VCaP (cell line): ENCODE results near the gene ZNF644.
"Not testable (repeated sequence)": the region's sequence is repeated elsewhere in the genome, so short reads cannot be mapped to it uniquely, and the experiment has no call there.

ENCODE experiments used
- H3K27ac ChIP-seq: fragments of 450-650 bp; 2 replicates; pipeline ENCODE4 v1.5.1; 2017
- TF ChIP-seq, protein P1 (sequence below): fragments of 450-650 bp; conservative IDR thresholded peaks from 2 replicates; pipeline ENCODE4 v1.5.1; 2017; ENCODE audit warnings: mild to moderate bottlenecking, moderate library complexity

The ZNF644 gene

DNA sequence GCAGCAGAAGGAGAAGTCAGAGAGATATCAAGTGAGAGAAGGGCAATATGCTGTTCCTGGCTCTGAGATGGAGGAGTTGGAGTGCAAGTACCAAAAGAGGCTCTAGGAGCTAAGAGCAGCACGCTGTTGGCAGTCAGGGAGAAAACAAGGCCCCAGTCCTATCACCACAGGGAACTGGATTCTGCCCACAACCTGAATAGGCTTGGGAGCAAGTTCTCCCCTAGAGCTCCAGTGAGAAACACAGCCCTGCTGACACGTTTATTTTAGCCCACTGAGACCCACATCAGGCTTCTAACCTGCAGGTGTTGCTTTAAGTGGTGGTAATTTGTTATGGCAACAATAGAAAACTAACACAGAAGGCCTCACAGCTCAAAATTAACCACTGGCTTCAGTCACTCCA lies 31.8 kb upstream of the ZNF644 start:
- TF ChIP-seq, protein P1, sequence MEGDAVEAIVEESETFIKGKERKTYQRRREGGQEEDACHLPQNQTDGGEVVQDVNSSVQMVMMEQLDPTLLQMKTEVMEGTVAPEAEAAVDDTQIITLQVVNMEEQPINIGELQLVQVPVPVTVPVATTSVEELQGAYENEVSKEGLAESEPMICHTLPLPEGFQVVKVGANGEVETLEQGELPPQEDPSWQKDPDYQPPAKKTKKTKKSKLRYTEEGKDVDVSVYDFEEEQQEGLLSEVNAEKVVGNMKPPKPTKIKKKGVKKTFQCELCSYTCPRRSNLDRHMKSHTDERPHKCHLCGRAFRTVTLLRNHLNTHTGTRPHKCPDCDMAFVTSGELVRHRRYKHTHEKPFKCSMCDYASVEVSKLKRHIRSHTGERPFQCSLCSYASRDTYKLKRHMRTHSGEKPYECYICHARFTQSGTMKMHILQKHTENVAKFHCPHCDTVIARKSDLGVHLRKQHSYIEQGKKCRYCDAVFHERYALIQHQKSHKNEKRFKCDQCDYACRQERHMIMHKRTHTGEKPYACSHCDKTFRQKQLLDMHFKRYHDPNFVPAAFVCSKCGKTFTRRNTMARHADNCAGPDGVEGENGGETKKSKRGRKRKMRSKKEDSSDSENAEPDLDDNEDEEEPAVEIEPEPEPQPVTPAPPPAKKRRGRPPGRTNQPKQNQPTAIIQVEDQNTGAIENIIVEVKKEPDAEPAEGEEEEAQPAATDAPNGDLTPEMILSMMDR = no peak
- H3K27ac ChIP-seq = no peak overlapping the region

DNA sequence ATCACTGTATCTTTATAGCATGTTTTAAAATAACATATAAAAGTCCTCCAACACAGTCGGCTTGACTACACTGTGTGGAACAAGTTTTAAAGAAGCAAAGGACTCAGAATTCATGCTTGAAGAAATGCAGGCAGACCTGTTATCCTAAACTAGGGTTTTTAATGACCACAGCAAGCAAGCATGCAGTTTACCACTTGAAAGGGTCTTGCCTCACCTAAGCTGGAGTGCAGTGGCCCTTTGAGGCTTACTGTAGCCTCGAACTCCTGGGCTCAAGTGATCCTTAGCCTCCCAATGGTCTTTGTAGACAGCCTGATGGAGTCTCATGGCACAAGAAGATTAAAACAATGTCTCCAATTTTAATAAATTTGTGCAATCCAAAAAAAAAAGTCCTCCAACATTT lies 27.7 kb upstream of the ZNF644 start:
- not testable (repeated sequence) for H3K27ac ChIP-seq

DNA sequence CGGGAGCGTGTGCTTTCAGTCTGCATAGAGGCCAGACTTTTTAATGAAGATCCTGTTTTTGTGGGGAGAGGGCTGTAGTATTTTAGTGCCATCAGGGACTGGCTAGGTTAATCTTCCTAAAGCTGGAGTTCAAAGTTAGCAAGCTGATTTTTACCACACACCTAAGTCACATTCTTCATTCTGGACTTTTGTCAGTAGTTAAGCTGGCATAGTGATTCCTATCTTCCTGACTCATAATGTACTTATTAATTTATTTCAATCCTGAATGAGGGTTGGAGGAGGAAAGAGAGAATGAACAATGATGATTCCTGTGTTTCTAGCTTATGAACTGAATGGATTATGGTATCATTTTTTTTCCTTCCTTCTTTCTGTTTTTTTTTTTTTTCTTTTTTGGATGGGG lies 24.9 kb upstream of the ZNF644 start:
- no peak overlapping the region for H3K27ac ChIP-seq
- TF ChIP-seq, protein P1 = no peak

DNA sequence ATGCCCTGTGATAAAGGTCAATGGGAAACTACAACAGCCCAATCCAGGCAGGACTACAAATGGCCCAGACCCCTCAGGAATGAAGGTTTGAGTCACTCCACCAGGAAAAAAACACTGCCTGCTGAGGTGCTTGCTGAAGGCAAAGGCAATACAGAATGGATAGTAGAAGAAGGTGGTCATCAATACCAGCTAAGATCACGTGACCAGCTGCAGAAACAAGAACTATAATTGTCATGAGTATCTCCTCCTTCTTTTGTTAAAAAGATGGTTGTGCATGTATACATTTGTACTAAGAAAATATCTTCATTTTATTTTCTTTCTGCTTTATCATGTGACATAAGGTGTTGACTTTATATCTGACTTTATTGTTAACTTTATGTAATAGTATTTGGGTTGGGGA lies 23.4 kb upstream of the ZNF644 start:
- H3K27ac ChIP-seq = no peak overlapping the region
- TF ChIP-seq, protein P1 = no peak

DNA sequence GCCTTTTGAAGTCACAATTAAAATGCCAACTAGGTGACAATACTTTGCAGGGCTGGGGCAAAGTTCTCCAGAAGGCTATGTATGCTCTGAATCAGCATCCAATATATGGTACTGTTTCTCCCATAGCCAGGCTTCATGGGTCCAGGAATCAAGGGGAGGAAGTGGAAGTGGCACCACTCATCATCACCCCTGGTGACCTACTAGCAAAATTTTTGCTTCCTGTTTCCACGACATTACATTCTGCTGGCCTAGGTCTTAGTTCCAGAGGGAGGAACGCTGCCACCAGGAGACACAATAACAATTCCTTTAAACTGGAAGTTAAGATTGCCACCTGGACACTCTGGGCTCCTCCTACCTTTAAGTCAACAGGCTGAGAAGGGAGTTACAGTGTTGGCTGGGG lies 22.9 kb upstream of the ZNF644 start:
- not testable (repeated sequence) for H3K27ac ChIP-seq

DNA sequence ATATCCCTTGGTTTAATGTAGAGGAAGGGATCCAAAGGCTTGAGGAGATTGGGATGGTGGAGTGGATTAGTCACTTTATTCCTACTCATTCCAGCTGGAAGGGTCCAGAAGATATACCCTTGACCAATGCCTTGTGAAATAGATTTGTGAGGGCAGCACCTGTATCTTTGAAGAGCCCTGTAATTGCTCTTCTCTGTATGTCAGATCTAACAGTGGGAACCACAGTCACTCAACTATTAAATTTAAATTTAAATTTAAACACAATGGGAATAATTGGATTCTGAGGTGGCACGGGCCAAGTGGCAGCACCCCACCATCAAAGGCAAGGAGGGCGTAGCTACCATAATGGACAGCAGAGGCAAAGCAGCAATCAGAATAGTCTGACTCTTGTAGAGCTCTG lies 20.5 kb upstream of the ZNF644 start:
- H3K27ac ChIP-seq = not testable (repeated sequence)

DNA sequence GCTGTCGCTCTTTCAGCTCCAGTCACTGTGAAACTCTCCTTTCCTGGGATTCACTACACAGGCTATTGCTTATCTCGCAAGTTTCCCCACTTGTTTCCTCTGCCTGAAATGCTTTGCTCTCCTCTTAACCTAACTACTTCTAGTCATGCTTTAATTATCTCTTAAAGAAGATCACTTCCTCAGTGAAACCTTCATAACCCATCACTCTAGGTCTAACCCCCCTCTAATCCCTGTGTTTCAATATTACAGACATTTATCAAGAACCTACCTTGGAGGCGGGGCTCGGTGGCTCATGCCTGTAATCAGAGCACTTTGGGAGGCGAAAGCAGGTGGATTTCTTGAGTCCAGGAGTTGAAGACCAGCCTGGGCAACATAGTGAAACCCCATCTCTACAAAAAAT lies 16.7 kb upstream of the ZNF644 start:
- H3K27ac ChIP-seq = no peak overlapping the region
- TF ChIP-seq, protein P1 = no peak

DNA sequence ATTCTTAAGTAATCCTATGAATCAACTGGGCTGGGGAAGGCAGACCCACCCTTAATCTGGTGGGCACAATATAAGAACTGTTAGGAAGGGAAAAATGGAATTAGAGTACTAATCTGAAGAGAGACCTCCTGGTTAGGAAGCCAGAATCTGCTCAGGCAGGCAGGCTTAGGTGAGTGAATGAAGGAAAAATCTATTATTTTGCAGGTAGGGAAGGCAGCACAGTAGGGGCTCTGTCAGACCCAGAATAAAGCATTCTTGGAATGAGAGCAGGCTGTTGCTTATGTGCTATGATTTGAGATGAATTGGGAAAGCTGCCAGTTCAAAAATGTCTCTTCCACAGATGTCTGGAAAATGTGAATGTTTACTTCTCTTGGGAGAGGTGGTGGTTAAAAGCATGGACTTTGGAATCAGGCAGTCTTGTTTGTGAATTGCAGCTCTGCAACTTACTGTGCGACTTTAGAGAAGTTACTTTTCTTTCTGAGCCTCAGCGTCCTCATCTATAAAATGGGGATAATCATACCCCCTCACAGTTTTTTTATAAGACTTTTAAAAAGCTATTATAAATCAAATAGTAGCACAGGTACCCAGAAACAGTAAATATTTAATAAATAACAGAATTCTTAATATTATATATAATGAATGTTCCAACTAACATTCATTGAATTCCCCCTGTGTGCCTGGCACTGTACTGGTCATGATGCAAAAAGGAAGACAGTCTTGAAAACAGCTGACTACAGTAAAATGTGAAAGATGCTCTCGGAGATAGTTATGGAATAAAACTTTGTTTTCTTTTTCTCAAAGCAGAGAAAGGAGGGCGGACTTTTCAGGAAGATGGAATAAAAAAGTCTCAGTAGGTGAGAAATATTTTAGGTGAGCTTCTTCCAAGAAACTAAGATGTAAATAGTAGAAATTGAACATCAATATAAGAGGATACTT lies 15.3 kb upstream of the ZNF644 start:
- TF ChIP-seq, protein P1 = no peak
- no peak overlapping the region for H3K27ac ChIP-seq

DNA sequence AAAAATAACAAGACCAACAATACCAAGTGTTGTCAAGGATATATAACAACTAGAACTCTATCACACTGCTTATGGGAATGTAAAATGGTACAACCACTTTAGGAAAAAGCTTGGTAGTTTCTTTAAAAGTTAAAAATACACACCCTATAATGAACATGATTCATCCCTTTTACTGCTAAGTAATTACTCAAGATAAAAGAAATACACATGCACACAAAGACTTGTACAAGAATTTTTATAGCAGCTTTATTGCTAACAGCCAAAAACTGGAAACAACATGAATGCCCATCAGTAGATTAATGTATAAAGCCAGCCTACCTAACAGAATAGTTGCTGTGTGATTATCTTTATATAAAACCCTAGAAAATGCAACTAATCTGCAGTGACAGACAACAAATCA lies 10.5 kb upstream of the ZNF644 start:
- H3K27ac ChIP-seq = no peak overlapping the region
- TF ChIP-seq, protein P1 = no peak
